ENCODE measurements around the gene MSI2.

The MSI2 gene

DNA sequence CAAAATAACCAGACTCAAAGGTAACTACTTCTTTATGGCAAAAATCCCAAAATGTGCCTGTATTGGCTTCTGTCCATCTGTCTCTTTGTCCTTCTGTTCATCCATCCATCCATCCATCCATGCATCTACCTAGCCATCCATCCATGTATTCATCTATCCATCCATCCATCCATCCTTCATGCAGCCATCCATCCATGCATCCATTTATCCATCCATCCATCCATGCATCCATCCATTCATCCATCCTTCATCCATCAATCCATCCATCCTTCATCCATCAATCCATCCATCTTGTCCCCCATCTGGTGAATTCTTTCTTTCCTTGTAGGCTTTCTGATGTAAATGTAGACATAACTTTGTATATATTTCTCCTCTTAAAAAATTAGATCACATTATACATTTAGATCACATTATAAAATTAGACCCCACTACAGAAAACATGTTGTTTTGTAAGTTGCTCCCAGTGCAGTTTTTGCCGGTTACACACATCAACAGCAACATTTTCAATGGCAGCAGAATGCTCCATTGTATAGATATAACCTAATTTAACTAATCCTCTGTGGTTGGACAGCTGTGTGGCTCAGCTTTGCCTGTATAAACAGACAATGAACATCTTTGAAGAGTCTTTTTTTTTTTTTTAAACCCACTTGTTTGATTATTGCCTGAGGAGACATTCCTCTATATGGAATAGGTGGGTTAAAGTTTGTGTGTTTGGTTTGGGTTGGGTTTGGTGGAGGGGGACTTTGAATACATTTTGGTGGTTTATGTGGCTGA, 72.0 kb downstream of the MSI2 start (continued):
- TF ChIP-seq, protein P1, sequence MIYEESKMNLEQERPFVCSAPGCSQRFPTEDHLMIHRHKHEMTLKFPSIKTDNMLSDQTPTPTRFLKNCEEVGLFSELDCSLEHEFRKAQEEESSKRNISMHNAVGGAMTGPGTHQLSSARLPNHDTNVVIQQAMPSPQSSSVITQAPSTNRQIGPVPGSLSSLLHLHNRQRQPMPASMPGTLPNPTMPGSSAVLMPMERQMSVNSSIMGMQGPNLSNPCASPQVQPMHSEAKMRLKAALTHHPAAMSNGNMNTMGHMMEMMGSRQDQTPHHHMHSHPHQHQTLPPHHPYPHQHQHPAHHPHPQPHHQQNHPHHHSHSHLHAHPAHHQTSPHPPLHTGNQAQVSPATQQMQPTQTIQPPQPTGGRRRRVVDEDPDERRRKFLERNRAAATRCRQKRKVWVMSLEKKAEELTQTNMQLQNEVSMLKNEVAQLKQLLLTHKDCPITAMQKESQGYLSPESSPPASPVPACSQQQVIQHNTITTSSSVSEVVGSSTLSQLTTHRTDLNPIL (CRISPR knock-in tag; IDR thresholded peaks at IDR 0.05; ENCODE audit: low read depth), result no peak
- TF ChIP-seq SNAI2 (CRISPR knock-in tag; IDR thresholded peaks at IDR 0.05) (no peak), ISL1 (CRISPR knock-in tag; IDR thresholded peaks at IDR 0.05) (no peak)

DNA sequence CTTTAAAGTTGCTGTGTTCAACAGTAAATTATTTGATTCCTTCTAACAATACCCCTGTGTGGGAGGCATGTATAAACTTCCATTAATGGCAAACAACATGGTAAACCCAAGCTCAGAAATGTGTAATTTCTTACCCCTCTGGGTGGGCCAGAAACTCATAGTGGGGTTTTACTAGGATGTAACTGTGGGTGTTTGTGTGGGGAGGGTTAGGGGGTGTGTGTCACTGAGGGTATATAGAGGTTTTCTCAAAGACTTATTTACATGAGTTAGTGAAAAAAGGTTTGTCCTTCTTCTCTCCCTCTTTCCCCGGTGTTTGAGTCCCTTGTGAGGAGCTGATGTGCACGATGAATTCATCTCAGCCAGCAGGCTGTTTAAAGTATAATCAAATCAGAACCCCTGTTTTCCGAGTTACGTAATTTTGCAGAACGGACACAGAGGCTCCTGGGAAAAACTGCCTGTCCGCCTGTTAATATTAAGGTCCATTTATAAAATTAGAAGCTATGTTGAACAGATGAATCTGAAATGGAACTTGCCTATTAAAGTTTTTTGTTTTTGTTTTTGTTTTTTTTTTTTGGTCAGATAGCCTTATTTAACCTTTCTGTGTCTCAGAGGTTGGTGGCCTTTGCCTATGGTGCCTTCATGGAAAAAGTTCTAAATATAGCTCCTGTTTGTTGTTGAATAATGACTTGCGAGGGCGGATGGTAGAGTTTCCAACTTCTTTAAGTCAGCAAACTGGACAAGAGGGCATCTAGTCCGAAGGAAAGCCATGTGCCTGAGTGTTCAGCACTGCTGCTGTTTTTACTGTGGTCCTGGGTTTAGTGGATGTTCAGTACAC, 73.3 kb downstream of the MSI2 start:
- no peak for ATAC-seq
- no peak for TF ChIP-seq OSR1 (CRISPR knock-in tag; IDR thresholded peaks at IDR 0.05)
- TF ChIP-seq ZNF8 (CRISPR knock-in tag; IDR thresholded peaks at IDR 0.05), result no peak
- TF ChIP-seq ESRRG (CRISPR knock-in tag; IDR thresholded peaks at IDR 0.05), result no peak
- no peak for TF ChIP-seq ZNF70 (CRISPR knock-in tag; IDR thresholded peaks at IDR 0.05)
- TF ChIP-seq ZC3H10 (CRISPR knock-in tag; IDR thresholded peaks at IDR 0.05), result no peak
- TF ChIP-seq PPARA (CRISPR knock-in tag; IDR thresholded peaks at IDR 0.05; ENCODE audit: borderline replicate concordance), result no peak
- no peak for TF ChIP-seq GLIS3 (CRISPR knock-in tag; IDR thresholded peaks at IDR 0.05)
- TF ChIP-seq TOX (CRISPR knock-in tag; IDR thresholded peaks at IDR 0.05; ENCODE audit: borderline replicate concordance), result no peak
- TF ChIP-seq BACH2 (CRISPR knock-in tag; IDR thresholded peaks at IDR 0.05; ENCODE audit: borderline replicate concordance), result no peak
- TF ChIP-seq ZFP30 (CRISPR knock-in tag; IDR thresholded peaks at IDR 0.05), result no peak
- TF ChIP-seq, protein P2, sequence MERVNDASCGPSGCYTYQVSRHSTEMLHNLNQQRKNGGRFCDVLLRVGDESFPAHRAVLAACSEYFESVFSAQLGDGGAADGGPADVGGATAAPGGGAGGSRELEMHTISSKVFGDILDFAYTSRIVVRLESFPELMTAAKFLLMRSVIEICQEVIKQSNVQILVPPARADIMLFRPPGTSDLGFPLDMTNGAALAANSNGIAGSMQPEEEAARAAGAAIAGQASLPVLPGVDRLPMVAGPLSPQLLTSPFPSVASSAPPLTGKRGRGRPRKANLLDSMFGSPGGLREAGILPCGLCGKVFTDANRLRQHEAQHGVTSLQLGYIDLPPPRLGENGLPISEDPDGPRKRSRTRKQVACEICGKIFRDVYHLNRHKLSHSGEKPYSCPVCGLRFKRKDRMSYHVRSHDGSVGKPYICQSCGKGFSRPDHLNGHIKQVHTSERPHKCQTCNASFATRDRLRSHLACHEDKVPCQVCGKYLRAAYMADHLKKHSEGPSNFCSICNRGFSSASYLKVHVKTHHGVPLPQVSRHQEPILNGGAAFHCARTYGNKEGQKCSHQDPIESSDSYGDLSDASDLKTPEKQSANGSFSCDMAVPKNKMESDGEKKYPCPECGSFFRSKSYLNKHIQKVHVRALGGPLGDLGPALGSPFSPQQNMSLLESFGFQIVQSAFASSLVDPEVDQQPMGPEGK (CRISPR knock-in tag; IDR thresholded peaks at IDR 0.05; ENCODE audit: borderline replicate concordance), result no peak
- no peak for TF ChIP-seq RARB (CRISPR knock-in tag; IDR thresholded peaks at IDR 0.05)

DNA sequence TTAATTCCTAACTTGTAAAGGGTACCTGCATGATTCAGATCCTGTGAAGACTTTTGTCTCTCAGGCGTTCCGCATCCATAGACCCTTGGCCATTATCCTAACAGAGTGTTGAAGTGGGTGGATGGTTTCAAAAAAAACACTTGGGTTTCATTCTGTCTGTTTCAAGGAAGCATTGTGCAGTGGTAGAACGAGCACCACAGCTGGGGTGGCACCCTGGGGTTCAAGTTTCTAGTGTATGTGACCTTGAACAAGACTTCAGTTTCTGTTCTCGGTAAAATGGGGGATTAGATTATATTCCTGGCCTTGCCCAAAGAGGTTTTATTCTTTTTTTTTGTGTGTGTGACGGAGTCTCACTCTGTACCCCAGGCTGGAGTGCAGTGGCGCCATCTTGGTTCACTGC, 74.3 kb downstream of the MSI2 start:
- TF ChIP-seq BACH2 (CRISPR knock-in tag; IDR thresholded peaks at IDR 0.05; ENCODE audit: borderline replicate concordance) (no peak), SNAI2 (CRISPR knock-in tag; IDR thresholded peaks at IDR 0.05) (no peak)
- no peak for ATAC-seq

DNA sequence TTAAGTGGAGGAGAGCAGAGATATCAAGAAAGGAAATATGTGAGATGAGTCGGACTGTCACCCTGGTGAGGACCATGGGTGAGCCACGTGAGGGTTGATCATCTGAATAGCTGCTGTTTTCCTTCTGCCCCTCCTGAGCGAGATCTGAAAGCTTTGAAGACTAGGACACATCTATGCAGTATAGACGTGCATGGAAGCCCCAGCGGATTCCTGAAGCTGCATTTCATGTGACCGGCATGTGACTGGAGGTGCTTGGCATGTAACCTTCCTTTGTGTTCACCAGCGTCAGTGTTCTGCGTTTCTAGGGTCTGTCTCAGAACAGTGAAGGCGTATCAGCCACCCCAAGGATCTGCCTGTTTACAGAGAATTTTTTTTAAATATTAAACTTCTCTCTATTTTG, 75.1 kb downstream of the MSI2 start:
- TF ChIP-seq, protein P3, sequence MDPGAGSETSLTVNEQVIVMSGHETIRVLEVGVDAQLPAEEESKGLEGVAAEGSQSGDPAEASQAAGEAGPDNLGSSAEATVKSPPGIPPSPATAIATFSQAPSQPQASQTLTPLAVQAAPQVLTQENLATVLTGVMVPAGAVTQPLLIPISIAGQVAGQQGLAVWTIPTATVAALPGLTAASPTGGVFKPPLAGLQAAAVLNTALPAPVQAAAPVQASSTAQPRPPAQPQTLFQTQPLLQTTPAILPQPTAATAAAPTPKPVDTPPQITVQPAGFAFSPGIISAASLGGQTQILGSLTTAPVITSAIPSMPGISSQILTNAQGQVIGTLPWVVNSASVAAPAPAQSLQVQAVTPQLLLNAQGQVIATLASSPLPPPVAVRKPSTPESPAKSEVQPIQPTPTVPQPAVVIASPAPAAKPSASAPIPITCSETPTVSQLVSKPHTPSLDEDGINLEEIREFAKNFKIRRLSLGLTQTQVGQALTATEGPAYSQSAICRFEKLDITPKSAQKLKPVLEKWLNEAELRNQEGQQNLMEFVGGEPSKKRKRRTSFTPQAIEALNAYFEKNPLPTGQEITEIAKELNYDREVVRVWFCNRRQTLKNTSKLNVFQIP (CRISPR knock-in tag; IDR thresholded peaks at IDR 0.05; ENCODE audit: borderline replicate concordance, low read depth), result no peak
- TF ChIP-seq ZC3H10 (CRISPR knock-in tag; IDR thresholded peaks at IDR 0.05), result no peak
- TF ChIP-seq TCF4 (CRISPR knock-in tag; IDR thresholded peaks at IDR 0.05; ENCODE audit: borderline replicate concordance), result no peak
- no peak for TF ChIP-seq ESRRG (CRISPR knock-in tag; IDR thresholded peaks at IDR 0.05)
- TF ChIP-seq, protein P4, sequence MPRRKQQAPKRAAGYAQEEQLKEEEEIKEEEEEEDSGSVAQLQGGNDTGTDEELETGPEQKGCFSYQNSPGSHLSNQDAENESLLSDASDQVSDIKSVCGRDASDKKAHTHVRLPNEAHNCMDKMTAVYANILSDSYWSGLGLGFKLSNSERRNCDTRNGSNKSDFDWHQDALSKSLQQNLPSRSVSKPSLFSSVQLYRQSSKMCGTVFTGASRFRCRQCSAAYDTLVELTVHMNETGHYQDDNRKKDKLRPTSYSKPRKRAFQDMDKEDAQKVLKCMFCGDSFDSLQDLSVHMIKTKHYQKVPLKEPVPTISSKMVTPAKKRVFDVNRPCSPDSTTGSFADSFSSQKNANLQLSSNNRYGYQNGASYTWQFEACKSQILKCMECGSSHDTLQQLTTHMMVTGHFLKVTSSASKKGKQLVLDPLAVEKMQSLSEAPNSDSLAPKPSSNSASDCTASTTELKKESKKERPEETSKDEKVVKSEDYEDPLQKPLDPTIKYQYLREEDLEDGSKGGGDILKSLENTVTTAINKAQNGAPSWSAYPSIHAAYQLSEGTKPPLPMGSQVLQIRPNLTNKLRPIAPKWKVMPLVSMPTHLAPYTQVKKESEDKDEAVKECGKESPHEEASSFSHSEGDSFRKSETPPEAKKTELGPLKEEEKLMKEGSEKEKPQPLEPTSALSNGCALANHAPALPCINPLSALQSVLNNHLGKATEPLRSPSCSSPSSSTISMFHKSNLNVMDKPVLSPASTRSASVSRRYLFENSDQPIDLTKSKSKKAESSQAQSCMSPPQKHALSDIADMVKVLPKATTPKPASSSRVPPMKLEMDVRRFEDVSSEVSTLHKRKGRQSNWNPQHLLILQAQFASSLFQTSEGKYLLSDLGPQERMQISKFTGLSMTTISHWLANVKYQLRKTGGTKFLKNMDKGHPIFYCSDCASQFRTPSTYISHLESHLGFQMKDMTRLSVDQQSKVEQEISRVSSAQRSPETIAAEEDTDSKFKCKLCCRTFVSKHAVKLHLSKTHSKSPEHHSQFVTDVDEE (CRISPR knock-in tag; IDR thresholded peaks at IDR 0.05), result no peak
- TF ChIP-seq ISL1 (CRISPR knock-in tag; IDR thresholded peaks at IDR 0.05), result no peak
- TF ChIP-seq BACH2 (CRISPR knock-in tag; IDR thresholded peaks at IDR 0.05; ENCODE audit: borderline replicate concordance), result no peak
- no peak for ATAC-seq
